Panc1 (cell line): ENCODE measurements around the gene GMPR. TPM values are rescaled to one million over a fixed set of nuclear protein-coding genes. Genes with fewer than 3 reads are reported as not detected.

ENCODE experiments used
- ATAC-seq: fragments of 200-7000 bp; cut with Tn5 transposase; 2 replicates; pipeline ENCODE4 v1.9.1; 2020; ENCODE audit warnings: mild to moderate bottlenecking, moderate library complexity
- BruUV-seq: library from RNA; stranded (reverse); fragments of 400-500 nt; replicated peaks from 2 replicates; lab custom pipeline; 2021; lab: Mats Ljungman, UMichigan
- CTCF ChIA-PET: fragments of 300-600 bp; sonication (Branson Sonifier 250); formaldehyde crosslinking; loops from one replicate; lab custom pipeline; 2022; ENCODE audit warnings: antibody characterized with exemption; lab: Charles Lee
- POLR2A ChIA-PET: fragments of 300-600 bp; sonication (Branson Sonifier 250); formaldehyde crosslinking; loops from one replicate; lab custom pipeline; 2022; ENCODE audit warnings: antibody characterized with exemption; lab: Charles Lee
- DNase-seq: peaks from one replicate; pipeline ENCODE4 v3.0.0-alpha.2; 2010; ENCODE audit warnings: low read depth, low spot score
- H3K27ac ChIP-seq: 2 replicates; pipeline ENCODE4 v1.5.1; 2011; ENCODE audit warnings: mild to moderate bottlenecking, low read length, inconsistent platforms
- H3K27me3 ChIP-seq: fragments of 200-500 bp; sonication (Bioruptor generic); 2 replicates; pipeline ENCODE4 v1.6.0; 2014; ENCODE audit warnings: low read length, inconsistent platforms; ENCODE audit not compliant: control insufficient read depth, insufficient read depth
- H3K36me3 ChIP-seq: fragments of 200-500 bp; sonication (Bioruptor generic); 2 replicates; pipeline ENCODE4 v1.5.1; 2014; ENCODE audit warnings: inconsistent platforms, mild to moderate bottlenecking, low read length, moderate library complexity; ENCODE audit not compliant: control insufficient read depth, insufficient read depth
- H3K4me1 ChIP-seq: 2 replicates; pipeline ENCODE4 v1.5.1; 2011; ENCODE audit warnings: inconsistent platforms, mild to moderate bottlenecking, low read length, moderate library complexity; ENCODE audit not compliant: control insufficient read depth, insufficient read depth
- H3K4me3 ChIP-seq, 2 experiments: 2 replicates each; pipeline ENCODE4 v1.5.1; 2011 to 2012; ENCODE audit warnings: low read depth in 2 of 2, low read length in 2 of 2, mild to moderate bottlenecking in 2 of 2, inconsistent platforms in 1 of 2, moderate library complexity in 1 of 2
- H3K9me3 ChIP-seq: fragments of 200-500 bp; sonication (Bioruptor generic); 2 replicates; pipeline ENCODE4 v1.5.1; 2014; ENCODE audit warnings: low read depth, mild to moderate bottlenecking, inconsistent platforms, low read length, moderate library complexity; ENCODE audit not compliant: control insufficient read depth, insufficient read depth
- CTCF ChIP-seq: fragments of 450-650 bp; IDR thresholded peaks from 2 replicates; pipeline ENCODE4 v1.5.1; 2017; ENCODE audit warnings: mild to moderate bottlenecking
- POLR2AphosphoS5 ChIP-seq: IDR thresholded peaks from 2 replicates; pipeline ENCODE4 v1.6.1; 2012; ENCODE audit warnings: mild to moderate bottlenecking, low read depth, low read length, moderate library complexity
- REST ChIP-seq, 2 experiments: IDR thresholded peaks; 2 replicates each; pipeline ENCODE4 v1.6.1; 2011 to 2012; ENCODE audit warnings: low read depth in 2 of 2, control low read depth in 1 of 2, low read length in 1 of 2, mild to moderate bottlenecking in 1 of 2, moderate library complexity in 1 of 2; ENCODE audit not compliant: insufficient read depth in 1 of 2
- SIN3A ChIP-seq: IDR thresholded peaks from 2 replicates; pipeline ENCODE4 v1.6.1; 2012; ENCODE audit warnings: low read depth, mild to moderate bottlenecking, low read length, moderate library complexity, borderline replicate concordance; ENCODE audit not compliant: insufficient read depth
- TCF7L2 ChIP-seq: IDR thresholded peaks from 2 replicates; pipeline ENCODE4 v1.6.1; 2011; ENCODE audit warnings: mild to moderate bottlenecking, low read depth, low read length, inconsistent platforms
- in situ Hi-C: cut with HindIII; loops from 2 replicates; pipeline ENCODE4 v1.10.0; 2016; ENCODE audit warnings: low sequenced_read_pairs, low pct_unique_long_range_greater_than_20kb
- intact Hi-C: fragments of 100-400 bp; cut with micrococcal nuclease; formaldehyde crosslinking; loops from one replicate; pipeline ENCODE4 v1.10.0; 2022; ENCODE audit not compliant: unreplicated experiment
- total RNA-seq: library from RNA; stranded (reverse); gene quantifications from one replicate; pipeline ENCODE4 v1.2.1, GENCODE V29; 2021; ENCODE audit not compliant: unreplicated experiment

GMPR gene
- total RNA-seq, 1 experiment from 2014 or later: 3.5 TPM

GRCh38 chr6:16338577-16339264 lies 100.3 kb downstream of the GMPR start:
- ChIA-PET POLR2A (interaction anchor here (0.6 kb wide), 1 partner anchor 55 kb away, joined by 5 read pairs; no protein-coding TSS in a partner anchor), CTCF (interaction anchor here (1.0 kb wide), 1 partner anchor 11 kb away, joined by 3 read pairs; no protein-coding TSS in a partner anchor)
- Histone ChIP-seq H3K36me3 (no peaks in the 10 kb centered on the region), H3K4me3 (no peak overlapping the region), H3K4me1 (peaks cover 9% of the 10 kb centered on the region), H3K27ac (no peak overlapping the region), H3K9me3 (no peaks in the 10 kb centered on the region), H3K27me3 (no peaks in the 10 kb centered on the region)
- no TSS peak for BruUV-seq
- intact Hi-C loops (loop anchor here (10.0 kb wide), 1 partner anchor 426 kb away; the partner anchor contains the start of gene ATXN1), in situ Hi-C loops (no loop called here)
- peak; percentile 70 for TF ChIP-seq CTCF
- TF ChIP-seq TCF7L2: no peak
- DNase-seq (peak; percentile 72), ATAC-seq (peak; percentile 92)

- intact Hi-C loops (loop anchor here (10.0 kb wide), 1 partner anchor 426 kb away; the partner anchor contains the start of gene ATXN1), in situ Hi-C loops (no loop called here)
- Histone ChIP-seq H3K4me1 (peaks cover 9% of the 10 kb centered on the region), H3K27ac (no peak overlapping the region), H3K36me3 (no peaks in the 10 kb centered on the region), H3K27me3 (no peaks in the 10 kb centered on the region), H3K4me3 (no peak overlapping the region), H3K9me3 (no peaks in the 10 kb centered on the region)
- ChIA-PET POLR2A (no interaction called here), CTCF (interaction anchor here (1.0 kb wide), 1 partner anchor 10 kb away, joined by 3 read pairs; no protein-coding TSS in a partner anchor)
- TF ChIP-seq POLR2AphosphoS5: no peak
- no peak; the same call in 1 of the 2 replicates for TF ChIP-seq CTCF
- no peak for TF ChIP-seq TCF7L2
- DNase-seq: no peak
- ATAC-seq: peak; percentile 52; the same call in 1 of the 2 replicates
- BruUV-seq: no TSS peak
Observed at GRCh38 chr6:16339265-16339587, 100.8 kb downstream of the GMPR start.

- TF ChIP-seq REST (IDR thresholded peaks at IDR 0.05; ENCODE audit: insufficient read depth in 1 of 2, low read depth in 2 of 2, low read length in 1 of 2) (no peak), CTCF (no peak), POLR2AphosphoS5 (no peak), TCF7L2 (no peak), SIN3A (no peak)
- Histone ChIP-seq H3K36me3 (no peaks in the 10 kb centered on the region), H3K27ac (no peak overlapping the region), H3K27me3 (no peaks in the 10 kb centered on the region), H3K4me3 (no peak overlapping the region), H3K4me1 (peaks cover 26% of the 10 kb centered on the region), H3K9me3 (no peaks in the 10 kb centered on the region)
- ATAC-seq: no peak
- ChIA-PET CTCF (no interaction called here), POLR2A (no interaction called here)
- intact Hi-C loops: no loop called here
- no TSS peak for BruUV-seq
- in situ Hi-C loops: no loop called here
- DNase-seq: no peak
Observed at GRCh38 chr6:16343593-16343992, 105.2 kb downstream of the GMPR start.
